H1 (cell line): ENCODE measurements around the gene HINT3.
"Not testable (repeated sequence)": the region's sequence is repeated elsewhere in the genome, so short reads cannot be mapped to it uniquely, and the experiment has no call there.

Experiments used
- BCL11A ChIP-seq, 2 experiments: IDR thresholded peaks; one replicate each; pipeline ENCODE4 v1.6.1; 2011; ENCODE audit warnings: low read depth in 2 of 2, low read length in 2 of 2, mild to moderate bottlenecking in 2 of 2
- CBX8 ChIP-seq: fragments of 300-800, 300-1000 bp; sonication (generic); IDR thresholded peaks from 2 replicates; pipeline ENCODE4 v1.7.1; 2016; ENCODE audit warnings: low read depth, low read length, borderline replicate concordance
- EP300 ChIP-seq, 2 experiments: IDR thresholded peaks; 1 replicate in 1 of 2; 2 replicates in 1 of 2; pipeline ENCODE4 v1.6.1; 2011 to 2012; ENCODE audit warnings: low read depth in 2 of 2, low read length in 2 of 2, mild to moderate bottlenecking in 2 of 2, borderline replicate concordance in 1 of 2, inconsistent platforms in 1 of 2, moderate library complexity in 1 of 2
- EZH2 ChIP-seq: fragments of 200-600 bp; sonication (generic); IDR thresholded peaks from 2 replicates; pipeline ENCODE4 v1.7.1; 2012; ENCODE audit warnings: low read depth, mild to moderate bottlenecking, moderate library complexity, low read length, inconsistent platforms; ENCODE audit not compliant: severe bottlenecking
- FOSL1 ChIP-seq: IDR thresholded peaks from 2 replicates; pipeline ENCODE4 v1.6.1; 2011; ENCODE audit warnings: mild to moderate bottlenecking, low read depth, low read length, moderate library complexity; ENCODE audit not compliant: insufficient read depth
- GABPA ChIP-seq: IDR thresholded peaks from 2 replicates; pipeline ENCODE4 v1.6.1; 2011; ENCODE audit warnings: mild to moderate bottlenecking, low read length, moderate library complexity, borderline replicate concordance; ENCODE audit not compliant: insufficient read depth
- GTF2F1 ChIP-seq: IDR thresholded peaks from 2 replicates; pipeline ENCODE4 v1.6.1; 2012; ENCODE audit warnings: low read depth, low read length, improper control_type of control experiment, borderline replicate concordance
- HDAC6 ChIP-seq: IDR thresholded peaks from one replicate; pipeline ENCODE4 v1.7.1; 2012; ENCODE audit warnings: low read depth, mild to moderate bottlenecking, inconsistent platforms, low read length, moderate library complexity
- KDM1A ChIP-seq: fragments of 200-600, 300-600 bp; sonication (generic); IDR thresholded peaks from 2 replicates; pipeline ENCODE4 v1.7.1; 2016; ENCODE audit warnings: mild to moderate bottlenecking, low read length, borderline replicate concordance
- POLR2A ChIP-seq, 2 experiments: IDR thresholded peaks; 1 replicate in 1 of 2; 2 replicates in 1 of 2; pipeline ENCODE4 v1.6.1; 2011; ENCODE audit warnings: low read depth in 2 of 2, low read length in 2 of 2, mild to moderate bottlenecking in 2 of 2; ENCODE audit errors: control extremely low read depth in 1 of 2
- SIN3A ChIP-seq, 2 experiments: IDR thresholded peaks in 1 of 2; conservative IDR thresholded peaks in 1 of 2; 2 replicates each; pipeline ENCODE4 v1.6.1; 2011 to 2012; ENCODE audit warnings: low read length in 2 of 2, improper control_type of control experiment in 1 of 2, low read depth in 1 of 2, mild to moderate bottlenecking in 1 of 2
- SIX5 ChIP-seq: IDR thresholded peaks from 2 replicates; pipeline ENCODE4 v1.6.1; 2011; ENCODE audit warnings: mild to moderate bottlenecking, low read depth, low read length
- TBP ChIP-seq: IDR thresholded peaks from 2 replicates; pipeline ENCODE4 v1.6.1; 2011; ENCODE audit warnings: low read depth, low read length, improper control_type of control experiment
- TF ChIP-seq, protein P1 (sequence below), 3 experiments: IDR thresholded peaks; 1 replicate in 2 of 3; 2 replicates in 1 of 3; pipeline versions ENCODE4 v1.5.1 to v1.6.1; 2011; ENCODE audit warnings: low read length in 3 of 3, mild to moderate bottlenecking in 3 of 3, inconsistent platforms in 2 of 3, low read depth in 1 of 3, moderate library complexity in 1 of 3; ENCODE audit not compliant: insufficient read depth in 1 of 3; ENCODE audit errors: control extremely low read depth in 1 of 3

- TF ChIP-seq, protein P1, sequence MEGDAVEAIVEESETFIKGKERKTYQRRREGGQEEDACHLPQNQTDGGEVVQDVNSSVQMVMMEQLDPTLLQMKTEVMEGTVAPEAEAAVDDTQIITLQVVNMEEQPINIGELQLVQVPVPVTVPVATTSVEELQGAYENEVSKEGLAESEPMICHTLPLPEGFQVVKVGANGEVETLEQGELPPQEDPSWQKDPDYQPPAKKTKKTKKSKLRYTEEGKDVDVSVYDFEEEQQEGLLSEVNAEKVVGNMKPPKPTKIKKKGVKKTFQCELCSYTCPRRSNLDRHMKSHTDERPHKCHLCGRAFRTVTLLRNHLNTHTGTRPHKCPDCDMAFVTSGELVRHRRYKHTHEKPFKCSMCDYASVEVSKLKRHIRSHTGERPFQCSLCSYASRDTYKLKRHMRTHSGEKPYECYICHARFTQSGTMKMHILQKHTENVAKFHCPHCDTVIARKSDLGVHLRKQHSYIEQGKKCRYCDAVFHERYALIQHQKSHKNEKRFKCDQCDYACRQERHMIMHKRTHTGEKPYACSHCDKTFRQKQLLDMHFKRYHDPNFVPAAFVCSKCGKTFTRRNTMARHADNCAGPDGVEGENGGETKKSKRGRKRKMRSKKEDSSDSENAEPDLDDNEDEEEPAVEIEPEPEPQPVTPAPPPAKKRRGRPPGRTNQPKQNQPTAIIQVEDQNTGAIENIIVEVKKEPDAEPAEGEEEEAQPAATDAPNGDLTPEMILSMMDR (IDR thresholded peaks at IDR 0.05; ENCODE audit: control extremely low read depth in 1 of 3, insufficient read depth in 1 of 3, low read depth in 1 of 3, low read length in 3 of 3): not testable (repeated sequence)
- not testable (repeated sequence) for TF ChIP-seq CBX8; EP300 (IDR thresholded peaks at IDR 0.05; ENCODE audit: borderline replicate concordance in 1 of 2, low read depth in 2 of 2, low read length in 2 of 2); HDAC6; KDM1A; POLR2A (IDR thresholded peaks at IDR 0.05; ENCODE audit: control extremely low read depth in 1 of 2, low read depth in 2 of 2, low read length in 2 of 2); GABPA; SIX5; FOSL1; TBP; EZH2; BCL11A (IDR thresholded peaks at IDR 0.05; ENCODE audit: low read depth in 2 of 2, low read length in 2 of 2); SIN3A (conservative IDR thresholded peaks at IDR 0.05 in 1 of 2, IDR thresholded peaks at IDR 0.05 in 1 of 2; ENCODE audit: low read depth in 1 of 2, low read length in 2 of 2); GTF2F1
These were observed 45.5 kb upstream of the HINT3 start for GRCh38 chr6:125911051-125911451.
